Bone marrow (tissue), 2 donors: ENCODE measurements around the gene NGRN.
A peak's percentile ranks its signal among the peaks of the same experiment; 100 is the strongest.

Source experiments
- DNase-seq, 2 donors: peaks; one replicate each; lab custom pipeline; 2025; lab: John Stamatoyannopoulos, UW

NGRN gene

GRCh38 chr15:90318591-90318990 is 53.1 kb downstream of the NGRN start:
- DNase-seq = no peak

- DNase-seq = peak; percentile 32 to 68
Observed at GRCh38 chr15:90320062-90320884, 54.8 kb downstream of the NGRN start.

DNA sequence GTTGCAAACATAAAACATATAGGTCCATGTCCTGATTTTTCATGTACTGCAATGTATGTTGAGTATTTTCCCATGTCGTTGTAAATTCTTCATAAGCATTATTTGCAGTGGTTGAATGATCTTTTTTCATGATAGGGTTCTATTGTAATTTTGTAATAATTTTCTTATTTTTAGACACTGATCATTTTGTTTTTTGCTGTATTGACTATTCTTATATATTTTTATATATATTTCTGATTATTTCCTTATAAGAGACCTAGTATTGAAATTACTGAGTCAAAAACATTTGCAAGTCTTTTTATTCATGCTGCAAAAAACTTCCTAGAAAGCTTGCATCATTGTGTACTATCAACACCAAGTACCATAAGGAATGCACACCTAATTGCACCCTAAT is 55.4 kb downstream of the NGRN start:
- DNase-seq = no peak
